HG03520 (cell line): ENCODE data around the gene SCAF1.

Experiments used
- ATAC-seq: cut with Tn5 transposase; IDR thresholded peaks from one replicate; pipeline ENCODE4 v1.9.1; 2021; ENCODE audit warnings: mild to moderate bottlenecking, moderate library complexity; ENCODE audit not compliant: unreplicated experiment

Gene SCAF1

DNA sequence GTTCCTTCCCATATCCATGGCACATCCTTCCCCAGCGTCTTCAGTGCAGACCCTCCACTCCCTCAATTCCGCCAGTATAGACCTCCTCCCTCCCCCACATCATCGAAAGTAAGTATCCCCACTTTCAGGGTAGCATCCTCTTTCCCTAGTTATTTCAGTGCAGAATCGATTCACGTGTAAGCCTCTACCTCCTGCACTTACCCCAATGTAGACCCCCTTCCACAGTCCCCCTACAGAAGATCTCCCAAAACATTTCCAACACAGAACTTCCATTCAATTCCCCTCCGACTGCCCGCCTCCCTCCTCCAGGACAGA lies 23.0 kb downstream of the SCAF1 start:
- ATAC-seq = no peak

DNA sequence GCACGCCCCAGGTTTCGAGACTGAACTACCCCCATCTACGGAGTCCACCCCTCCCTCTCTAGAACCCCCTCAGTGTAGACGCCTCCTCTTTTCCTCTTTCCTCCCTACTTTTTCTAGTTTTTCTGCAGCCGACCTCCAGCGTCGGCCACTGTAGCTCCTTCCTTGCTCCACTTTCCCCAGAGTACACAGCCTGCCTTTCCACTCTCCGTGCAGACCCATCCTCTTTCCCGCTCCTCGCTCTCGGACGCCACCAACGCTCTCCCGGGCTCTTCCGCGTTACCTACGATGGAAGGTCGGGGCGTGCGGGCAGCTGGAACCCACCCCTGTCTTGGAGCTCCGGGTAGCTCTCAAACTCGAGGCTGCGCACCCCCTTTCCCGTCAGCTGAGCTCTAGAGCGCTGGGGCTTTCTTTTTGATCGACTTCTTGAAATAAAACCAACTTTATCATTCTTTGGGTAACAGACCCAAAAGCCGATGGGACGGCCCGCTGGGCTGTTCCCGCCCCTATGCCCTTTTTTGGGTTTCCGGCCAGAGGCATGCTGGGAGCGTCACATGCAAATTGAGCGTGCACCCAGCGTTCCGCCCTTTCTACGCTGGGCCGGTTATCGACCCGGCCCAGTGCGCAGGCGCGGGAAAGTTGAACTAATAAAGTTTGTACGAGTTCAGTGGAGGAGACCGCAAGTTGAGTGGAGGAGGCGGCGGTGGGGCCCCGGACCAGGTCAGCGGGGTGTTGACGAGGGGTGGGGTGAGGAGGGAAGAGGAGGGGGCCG lies 23.5 kb downstream of the SCAF1 start, which contains the start of the genes BCL2L12 and IRF3:
TSS of gene BCL2L12 (plus strand) at position 583 of the 769 bp plus-strand sequence. CDS start 760 bp downstream, outside the sequence.
TSS of gene IRF3 (minus strand) at position 507 of the 769 bp plus-strand sequence. CDS start 1,019 bp downstream, outside the sequence.
- ATAC-seq = peak; percentile 87

GRCh38 chr19:49666120-49666444 lies 24.1 kb downstream of the SCAF1 start:
- ATAC-seq = no peak

- ATAC-seq = no peak
These were observed 25.5 kb downstream of the SCAF1 start for GRCh38 chr19:49667473-49667872.

DNA sequence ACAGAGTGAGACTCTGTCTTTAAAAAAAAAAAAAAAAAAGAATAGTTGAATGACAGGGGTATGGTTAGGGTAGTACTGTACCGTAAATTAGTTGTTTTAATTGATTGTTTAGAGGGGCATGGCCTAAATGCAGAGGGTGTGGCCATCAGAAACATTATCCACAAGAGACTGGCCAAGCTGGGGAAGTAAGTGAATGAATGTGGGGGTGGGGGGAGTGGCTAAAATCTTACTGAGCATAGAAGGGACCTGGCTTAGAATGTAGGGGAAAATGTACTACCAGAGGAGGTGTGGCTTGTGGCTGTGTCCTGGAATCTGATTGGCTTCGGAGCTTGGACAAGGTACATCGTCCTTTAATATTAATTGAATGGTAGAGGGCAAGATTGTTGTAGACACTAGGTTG lies 27.5 kb downstream of the SCAF1 start:
- ATAC-seq = no peak

- no peak for ATAC-seq
These were observed 30.3 kb downstream of the SCAF1 start for GRCh38 chr19:49672131-49672919.

GRCh38 chr19:49676136-49676783 lies 34.3 kb downstream of the SCAF1 start:
- peak; percentile 17 for ATAC-seq

DNA sequence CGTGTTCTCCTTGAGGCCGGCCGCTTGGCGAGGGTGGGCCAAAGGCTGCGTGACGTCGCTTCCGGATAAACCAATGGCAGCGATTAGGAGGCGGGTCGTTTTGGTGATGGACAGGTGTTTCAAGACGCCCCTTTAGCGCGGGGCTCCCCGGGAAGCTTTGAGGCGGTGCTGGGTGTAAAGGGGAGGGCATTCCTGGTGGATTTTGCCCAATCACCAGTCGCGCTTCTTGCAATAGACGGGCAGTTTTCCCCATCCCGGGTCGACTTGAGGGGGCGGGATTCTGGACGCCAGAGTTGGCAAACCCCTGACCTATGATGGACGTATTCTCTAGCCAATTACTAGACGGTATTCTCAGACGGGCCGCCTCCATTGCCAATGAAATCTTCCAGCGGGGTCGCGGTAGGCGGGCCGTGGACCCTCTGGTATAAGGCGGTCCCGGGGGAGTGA lies 34.8 kb downstream of the SCAF1 start:
- ATAC-seq = peak; percentile 62

DNA sequence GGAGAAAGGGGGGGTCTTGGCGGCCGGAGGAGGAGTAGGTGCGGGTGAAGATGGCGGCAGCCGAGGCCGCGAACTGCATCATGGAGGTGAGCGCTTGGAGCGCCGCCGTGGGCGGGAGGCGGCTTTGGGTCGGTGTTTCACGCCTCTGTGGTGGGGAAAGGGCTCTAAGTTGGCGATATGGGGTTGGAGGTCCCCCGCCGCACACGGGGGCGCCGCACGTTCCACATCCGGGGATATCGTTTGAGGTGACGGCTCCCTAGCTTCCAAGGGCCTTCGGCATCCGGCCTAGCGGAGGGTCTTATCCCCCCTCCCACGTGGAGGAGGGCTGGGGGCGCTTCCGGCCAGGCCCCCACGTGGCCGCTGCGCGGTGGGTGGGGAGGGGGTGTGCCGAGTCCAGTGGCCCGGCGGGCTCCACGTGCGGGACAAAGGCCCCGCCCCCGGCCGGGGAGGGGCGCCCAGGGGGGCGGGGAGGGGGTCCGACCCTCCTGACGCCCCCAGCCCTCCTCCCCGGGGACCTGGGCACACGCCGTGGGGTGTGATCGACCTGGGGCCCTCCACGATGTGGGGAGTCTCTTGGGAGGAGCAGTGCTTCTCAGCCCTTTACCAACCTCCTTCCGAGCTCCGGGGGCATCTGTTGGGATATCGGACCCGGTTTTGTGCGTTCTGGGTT lies 35.4 kb downstream of the SCAF1 start, which contains the start of gene PRMT1:
TSS of gene PRMT1 (plus strand) at position 41 of the 670 bp plus-strand sequence. CDS start at position 51, 10 bp downstream.
- no peak for ATAC-seq

DNA sequence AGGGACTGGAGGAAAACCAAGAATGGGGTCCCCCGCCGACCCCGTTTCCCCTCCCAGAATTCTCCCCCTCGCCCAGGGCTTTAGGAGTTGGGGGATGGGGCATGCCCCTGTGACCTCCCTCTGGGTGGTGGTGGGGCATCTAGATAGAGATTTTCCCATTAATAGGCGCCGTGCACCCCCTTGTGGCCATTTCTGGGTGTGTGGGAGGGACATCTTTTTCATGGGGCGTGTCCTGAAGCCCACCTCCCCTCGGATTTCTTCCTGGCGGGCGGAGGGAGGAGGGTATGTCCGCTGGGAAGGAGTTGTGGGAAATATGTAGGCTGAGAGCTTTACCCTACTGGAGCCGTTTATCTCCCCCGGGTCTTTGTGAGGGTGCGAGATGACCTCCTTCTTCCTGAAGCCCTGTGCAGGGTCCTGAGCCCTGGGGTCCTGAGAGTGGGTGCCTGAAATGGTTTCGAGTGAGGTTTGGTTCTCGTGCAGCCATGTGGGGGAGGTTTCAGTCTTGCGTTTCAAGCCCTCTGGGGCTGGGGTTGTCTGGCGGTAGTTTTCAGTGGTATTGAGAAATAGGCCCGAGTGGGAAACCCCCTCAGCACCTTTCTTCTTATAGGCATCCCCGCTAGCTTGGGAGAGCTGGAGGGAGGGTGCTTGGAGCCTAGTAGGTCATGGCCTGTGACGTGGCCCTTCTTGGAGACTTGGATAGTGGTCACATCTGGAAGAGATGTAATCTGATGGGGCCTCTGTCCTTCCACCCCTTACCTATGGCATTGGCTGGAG lies 36.1 kb downstream of the SCAF1 start:
- ATAC-seq = no peak

GRCh38 chr19:49678985-49679770 lies 37.2 kb downstream of the SCAF1 start:
- ATAC-seq = no peak

GRCh38 chr19:49679771-49680413 lies 37.9 kb downstream of the SCAF1 start:
- no peak for ATAC-seq

DNA sequence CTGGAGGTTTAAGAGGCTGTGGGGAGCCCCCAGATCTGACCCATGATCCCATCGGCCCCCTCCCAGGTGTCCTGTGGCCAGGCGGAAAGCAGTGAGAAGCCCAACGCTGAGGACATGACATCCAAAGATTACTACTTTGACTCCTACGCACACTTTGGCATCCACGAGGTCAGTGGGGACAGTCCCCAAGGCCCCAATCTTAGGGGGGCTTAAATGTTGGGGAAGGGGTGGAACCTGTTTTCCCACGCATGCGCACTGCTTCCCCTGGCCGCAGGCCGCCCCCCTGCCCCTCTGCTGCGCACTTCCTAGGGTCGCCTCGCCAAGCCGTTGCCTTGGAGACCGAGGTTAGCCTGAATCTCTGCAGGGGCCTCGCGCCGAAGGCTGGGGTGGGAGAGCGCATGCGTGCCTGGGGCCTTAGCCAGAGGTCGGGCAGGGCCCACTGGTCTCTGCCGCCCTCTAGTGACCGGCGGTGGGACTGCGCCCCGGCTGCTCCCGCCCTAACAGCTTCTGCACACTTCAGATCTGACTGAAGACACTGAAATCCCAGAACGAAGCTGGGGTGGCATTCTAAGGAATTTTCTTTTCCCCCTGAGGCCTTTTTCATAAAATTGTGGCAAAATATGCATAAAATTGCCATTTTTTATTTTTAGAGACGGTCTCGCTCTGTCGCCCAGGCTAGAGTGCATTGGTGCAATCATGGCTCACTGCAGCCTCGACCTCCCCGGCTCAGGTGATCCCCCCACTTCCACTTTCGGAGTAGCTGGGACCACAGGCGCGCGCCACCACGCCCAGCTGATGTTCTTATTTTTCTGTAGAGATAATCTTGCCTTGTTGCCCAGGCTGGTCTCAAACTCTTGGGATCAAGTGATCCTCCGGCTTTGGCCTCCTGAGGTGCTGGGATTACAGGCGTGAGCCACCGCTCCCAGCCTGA lies 38.7 kb downstream of the SCAF1 start:
- no peak for ATAC-seq

GRCh38 chr19:49681830-49682229 lies 39.8 kb downstream of the SCAF1 start:
- no peak for ATAC-seq

- no peak for ATAC-seq
These were observed 40.3 kb downstream of the SCAF1 start for GRCh38 chr19:49682274-49682673.

GRCh38 chr19:49683814-49684250 lies 41.8 kb downstream of the SCAF1 start:
- ATAC-seq = no peak

GRCh38 chr19:49684251-49684982 lies 42.4 kb downstream of the SCAF1 start:
- no peak for ATAC-seq
